HCT116 (cell line): ENCODE measurements around the gene KDELR1.
A peak's percentile ranks its signal among the peaks of the same experiment; 100 is the strongest.

Source experiments
- ATF3 ChIP-seq: IDR thresholded peaks from 2 replicates; pipeline ENCODE4 v1.6.1; 2012
- CBX3 ChIP-seq: IDR thresholded peaks from 2 replicates; pipeline ENCODE4 v1.6.1; 2012; ENCODE audit warnings: low read depth
- CTCF ChIP-seq, 3 experiments: fragments of 200-600 bp in 1 of 3; sonication (generic) in 1 of 3; IDR thresholded peaks in 2 of 3; conservative IDR thresholded peaks in 1 of 3; 2 replicates each; pipeline ENCODE4 v1.5.1; 2012 to 2017; ENCODE audit warnings: low read depth in 2 of 3, low read length in 2 of 3, antibody characterized with exemption in 1 of 3, borderline replicate concordance in 1 of 3, control low read depth in 1 of 3, mild to moderate bottlenecking in 1 of 3, mixed read lengths in 1 of 3, mixed run types in 1 of 3, moderate library complexity in 1 of 3; ENCODE audit not compliant: insufficient read depth in 1 of 3
- POLR2A ChIP-seq: IDR thresholded peaks from 2 replicates; pipeline ENCODE4 v1.7.0; 2011; ENCODE audit warnings: borderline replicate concordance; ENCODE audit not compliant: insufficient read depth, insufficient read length; ENCODE audit errors: extremely low read depth
- POLR2AphosphoS5 ChIP-seq: IDR thresholded peaks from 2 replicates; pipeline ENCODE4 v1.6.1; 2011; ENCODE audit warnings: mild to moderate bottlenecking, low read depth, low read length, moderate library complexity
- RAD21 ChIP-seq: IDR thresholded peaks from 2 replicates; pipeline ENCODE4 v1.6.1; 2012; ENCODE audit warnings: low read depth, mild to moderate bottlenecking
- REST ChIP-seq: IDR thresholded peaks from 2 replicates; pipeline ENCODE4 v1.6.1; 2012; ENCODE audit warnings: low read depth
- SP1 ChIP-seq: IDR thresholded peaks from 2 replicates; pipeline ENCODE4 v1.6.1; 2012; ENCODE audit warnings: low read depth
- TCF7L2 ChIP-seq: IDR thresholded peaks from 2 replicates; pipeline ENCODE4 v1.7.0; 2011; ENCODE audit warnings: borderline replicate concordance, inconsistent platforms; ENCODE audit not compliant: insufficient read depth, insufficient read length; ENCODE audit errors: extremely low read depth
- YY1 ChIP-seq: IDR thresholded peaks from 2 replicates; pipeline ENCODE4 v1.6.1; 2011; ENCODE audit warnings: low read length, low read depth, moderate library complexity, mild to moderate bottlenecking; ENCODE audit not compliant: insufficient replicate concordance; ENCODE audit errors: extremely low read depth
- ZBTB33 ChIP-seq: IDR thresholded peaks from 2 replicates; pipeline ENCODE4 v1.6.1; 2011; ENCODE audit warnings: mild to moderate bottlenecking, low read length, moderate library complexity; ENCODE audit not compliant: insufficient replicate concordance; ENCODE audit errors: extremely low read depth
- ZFX ChIP-seq: fragments of 450-650 bp; IDR thresholded peaks from 2 replicates; pipeline ENCODE4 v1.6.1; 2017
- ZNF274 ChIP-seq: fragments of 200-500 bp; sonication (Bioruptor generic); IDR thresholded peaks from 2 replicates; pipeline ENCODE4 v1.6.1; 2014; ENCODE audit warnings: mild to moderate bottlenecking, low read depth, low read length, inconsistent platforms

GRCh38 chr19:48362716-48363499, 28.4 kb downstream of the KDELR1 start:
- TF ChIP-seq POLR2AphosphoS5 (peak; percentile 71), POLR2A (no peak), CTCF (IDR thresholded peaks at IDR 0.05 in 2 of 3, conservative IDR thresholded peaks at IDR 0.05 in 1 of 3; ENCODE audit: borderline replicate concordance in 1 of 3, insufficient read depth in 1 of 3, low read depth in 2 of 3, low read length in 2 of 3) (no peak), RAD21 (no peak), YY1 (peak; percentile 51), ZNF274 (no peak), REST (no peak), TCF7L2 (no peak), ATF3 (no peak), SP1 (no peak), ZBTB33 (peak; percentile 34), ZFX (peak; percentile 73; the same call in 1 of the 2 replicates), CBX3 (no peak)
